HepG2 (cell line): ENCODE measurements around the gene VPREB3. TPM values are rescaled to one million over a fixed set of nuclear protein-coding genes. Genes with fewer than 3 reads are reported as not detected.

Source experiments
- ATAC-seq: fragments of 200-7000 bp; cut with Tn5 transposase; 3 replicates; pipeline ENCODE4 v1.9.1; 2020; ENCODE audit warnings: mild to moderate bottlenecking, moderate library complexity
- Bru-seq: library from RNA; stranded (reverse); fragments of 400-500 nt; gene quantifications from one replicate; lab custom pipeline; 2021; lab: Mats Ljungman, UMichigan
- BruChase-seq, 2 experiments: library from RNA; stranded (reverse); fragments of 400-500 nt; gene quantifications; one replicate each; lab custom pipeline; 2021; lab: Mats Ljungman, UMichigan
- BruUV-seq: library from RNA; stranded (reverse); fragments of 400-500 nt; replicated peaks from 2 replicates; lab custom pipeline; 2021; lab: Mats Ljungman, UMichigan
- CTCF ChIA-PET: fragments of 300-600 bp; formaldehyde crosslinking; extraction: SDS; loops from one replicate; lab custom pipeline; 2021; ENCODE audit warnings: low total read pairs, inconsistent platforms, low intra/inter-chr PET ratio; lab: Yijun Ruan, JAX
- POLR2A ChIA-PET: fragments of 350-600 bp; sonication (Branson Sonifier 250); formaldehyde crosslinking; loops from one replicate; lab custom pipeline; 2020; ENCODE audit warnings: antibody characterized with exemption, inconsistent platforms; lab: Yijun Ruan, JAX
- DNase-seq: peaks from one replicate; pipeline ENCODE4 v3.0.0-alpha.2; 2015; ENCODE audit warnings: low spot score
- FAIRE-seq: peaks from 3 replicates; lab custom pipeline; 2011; peaks lifted over from hg19 to GRCh38; lab: Jason Lieb, UNC
- H2AFZ ChIP-seq: one replicate; pipeline ENCODE4 v1.6.1; 2011; ENCODE audit warnings: low read length, inconsistent platforms
- H3K27ac ChIP-seq: fragments of 300-600 bp; 3 replicates; pipeline ENCODE4 v1.8.0; 2011; ENCODE audit warnings: mixed run types, mild to moderate bottlenecking, mixed read lengths, low read length, inconsistent platforms; ENCODE audit not compliant: insufficient read depth; ENCODE audit errors: extremely low read length
- H3K27me3 ChIP-seq, 2 experiments: fragments of 200-600 bp in 1 of 2; 2 replicates in 1 of 2; 3 replicates in 1 of 2; pipeline versions ENCODE4 v1.6.0 to v1.8.0; 2011; ENCODE audit warnings: low read length in 2 of 2, mild to moderate bottlenecking in 2 of 2, moderate library complexity in 2 of 2, inconsistent platforms in 1 of 2; ENCODE audit not compliant: insufficient read depth in 2 of 2, control insufficient read depth in 1 of 2
- H3K36me3 ChIP-seq, 2 experiments: fragments of 200-600 bp in 1 of 2; replicated peaks in 1 of 2; 2 replicates in 1 of 2; 3 replicates in 1 of 2; pipeline versions ENCODE4 v1.5.1 to v1.8.0; 2011; ENCODE audit warnings: low read length in 2 of 2, inconsistent platforms in 1 of 2; ENCODE audit not compliant: insufficient read depth in 2 of 2, control insufficient read depth in 1 of 2
- H3K4me1 ChIP-seq: 2 replicates; pipeline ENCODE4 v1.5.1; 2012; ENCODE audit warnings: low read length, inconsistent platforms; ENCODE audit not compliant: insufficient read depth
- H3K4me2 ChIP-seq: 2 replicates; pipeline ENCODE4 v1.6.0; 2011; ENCODE audit warnings: low read depth, low read length, inconsistent platforms
- H3K4me3 ChIP-seq, 3 experiments: fragments of 200-600 bp in 1 of 3; sonication (generic), shearing (Covaris generic) in 1 of 3; replicated peaks in 1 of 3; 2 replicates each; pipeline ENCODE4 v1.5.1; 2011 to 2016; ENCODE audit warnings: low read length in 3 of 3, inconsistent platforms in 2 of 3, low read depth in 2 of 3, mild to moderate bottlenecking in 2 of 3, control low read depth in 1 of 3, mixed read lengths in 1 of 3; ENCODE audit not compliant: insufficient read depth in 1 of 3
- H3K79me2 ChIP-seq: one replicate; pipeline ENCODE4 v1.6.1; 2011; ENCODE audit warnings: low read length, inconsistent platforms; ENCODE audit not compliant: insufficient read depth
- H3K9ac ChIP-seq: 2 replicates; pipeline ENCODE4 v1.6.0; 2011; ENCODE audit warnings: mild to moderate bottlenecking, low read depth, low read length, inconsistent platforms; ENCODE audit not compliant: insufficient read depth
- H3K9me3 ChIP-seq: 2 replicates; pipeline ENCODE4 v1.5.1; 2012; ENCODE audit warnings: mild to moderate bottlenecking, low read length
- H4K20me1 ChIP-seq: 2 replicates; pipeline ENCODE4 v1.6.0; 2011; ENCODE audit warnings: inconsistent platforms, mild to moderate bottlenecking, low read length, moderate library complexity; ENCODE audit not compliant: insufficient read depth
- ARNTL ChIP-seq: sonication (generic); formaldehyde crosslinking; IDR thresholded peaks from 2 replicates; pipeline ENCODE4 v1.4.0; 2020; ENCODE audit warnings: mild to moderate bottlenecking, missing genetic modification reagents
- MED13 ChIP-seq: sonication (generic); formaldehyde crosslinking; IDR thresholded peaks from 2 replicates; pipeline ENCODE4 v1.5.0; 2020; ENCODE audit warnings: missing genetic modification reagents
- MTF2 ChIP-seq: sonication (generic); formaldehyde crosslinking; IDR thresholded peaks from 2 replicates; pipeline ENCODE4 v1.5.0; 2020; ENCODE audit warnings: missing genetic modification reagents, borderline replicate concordance
- RBAK ChIP-seq: sonication (generic); formaldehyde crosslinking; IDR thresholded peaks from 2 replicates; pipeline ENCODE4 v1.5.1; 2020; ENCODE audit warnings: mild to moderate bottlenecking, missing genetic modification reagents
- ZNF282 ChIP-seq: fragments of 450-650 bp; IDR thresholded peaks from 2 replicates; pipeline ENCODE4 v1.6.1; 2018; ENCODE audit not compliant: partially characterized antibody
- ZNF350 ChIP-seq: sonication (generic); formaldehyde crosslinking; IDR thresholded peaks from 2 replicates; pipeline ENCODE4 v1.4.0; 2020; ENCODE audit warnings: mild to moderate bottlenecking, low read depth, missing genetic modification reagents, borderline replicate concordance
- ZNF790 ChIP-seq: sonication (generic); formaldehyde crosslinking; IDR thresholded peaks from 2 replicates; pipeline ENCODE4 v1.8.0; 2022; ENCODE audit warnings: missing genetic modification reagents, mild to moderate bottlenecking, borderline replicate concordance
- ZNF816 ChIP-seq: sonication (generic); formaldehyde crosslinking; IDR thresholded peaks from 2 replicates; pipeline ENCODE4 v1.8.0; 2022; ENCODE audit warnings: missing genetic modification reagents, mild to moderate bottlenecking, borderline replicate concordance
- WGBS: methylation state at CpG from one replicate; pipeline ENCODE4 v1.1.6; 2017; ENCODE audit warnings: low lambda C conversion rate; 5-methylcytosine and 5-hydroxymethylcytosine counted together
- in situ Hi-C: cut with HindIII; loops from 2 replicates; pipeline ENCODE4 v1.10.0; 2017; ENCODE audit warnings: low pct_unique_long_range_greater_than_20kb; ENCODE audit not compliant: extremely low pct_ligation_motif_present
- intact Hi-C: fragments of 100-400 bp; cut with micrococcal nuclease; formaldehyde crosslinking; loops from one replicate; pipeline ENCODE4 v1.10.0; 2022; ENCODE audit not compliant: unreplicated experiment
- long read RNA-seq, 2 experiments: library from RNA in 1 of 2; library from polyadenylated mRNA in 1 of 2; stranded (forward) in 1 of 2; unstranded in 1 of 2; transcript quantifications; one replicate each; pipeline ENCODE4 v2.0.0, GENCODE V29; 2019 to 2022
- polyA minus RNA-seq, 3 experiments: library from RNA; depleted of rRNA, polyadenylated mRNA; stranded (reverse); fragments of >200 nt; gene quantifications; 2 replicates each; pipeline ENCODE4 v1.2.3, GENCODE V29; 2011; ENCODE audit warnings: low replicate concordance in 1 of 3
- polyA plus RNA-seq, 8 experiments: library from polyadenylated mRNA; depleted of rRNA in 3 of 8; stranded (reverse) in 7 of 8; unstranded in 1 of 8; fragments of >200 nt; fragmentation: Illumina TruSeq in 4 of 8; extraction: Trizol in 4 of 8; gene quantifications; 2 replicates each; pipeline versions ENCODE4 v1.2.1 to v1.2.3, GENCODE V29; 2011 to 2016; ENCODE audit warnings: low read depth in 4 of 8, missing spikeins in 1 of 8, mixed read lengths in 1 of 8; ENCODE audit not compliant: insufficient read depth in 1 of 8
- total RNA-seq, 5 experiments: library from RNA; depleted of rRNA; stranded (reverse); fragments of >200 nt; fragmentation: Illumina TruSeq; extraction: Trizol; gene quantifications; 2 replicates each; pipeline ENCODE4 v1.2.3, GENCODE V29; 2016; ENCODE audit warnings: low read depth in 1 of 5

Gene VPREB3, protein sequence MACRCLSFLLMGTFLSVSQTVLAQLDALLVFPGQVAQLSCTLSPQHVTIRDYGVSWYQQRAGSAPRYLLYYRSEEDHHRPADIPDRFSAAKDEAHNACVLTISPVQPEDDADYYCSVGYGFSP
- not detected in 2 replicates for total RNA-seq (2016; rRNA removed; fragmentation: Illumina TruSeq; extraction: Trizol)
- total RNA-seq (2016; cell fraction: cytosol; rRNA removed; fragmentation: Illumina TruSeq; extraction: Trizol; ENCODE audit: low read depth): not detected in 2 replicates
- not detected in 2 replicates for total RNA-seq (2016; cell fraction: insoluble cytoplasmic fraction; rRNA removed; fragmentation: Illumina TruSeq; extraction: Trizol)
- not detected in 2 replicates for total RNA-seq (2016; cell fraction: membrane; rRNA removed; fragmentation: Illumina TruSeq; extraction: Trizol)
- not detected in 2 replicates for total RNA-seq (2016; cell fraction: nucleus; rRNA removed; fragmentation: Illumina TruSeq; extraction: Trizol)
- polyA plus RNA-seq (2011; rRNA removed): 0.22 and 0.35 TPM in 2 replicates
- polyA plus RNA-seq (2011; cell fraction: cytosol; rRNA removed): 0.14 TPM in 1 of 2 replicates, not detected in the other
- 0.57 TPM in 1 of 2 replicates, not detected in the other for polyA plus RNA-seq (2011; cell fraction: nucleus; rRNA removed)
- polyA plus RNA-seq (2012): 0.30 and 0.76 TPM in 2 replicates
- not detected in 2 replicates for polyA plus RNA-seq (2016; cell fraction: cytosol; fragmentation: Illumina TruSeq; extraction: Trizol; ENCODE audit: low read depth)
- not detected in 2 replicates for polyA plus RNA-seq (2016; cell fraction: insoluble cytoplasmic fraction; fragmentation: Illumina TruSeq; extraction: Trizol; ENCODE audit: low read depth)
- not detected in 2 replicates for polyA plus RNA-seq (2016; cell fraction: membrane; fragmentation: Illumina TruSeq; extraction: Trizol; ENCODE audit: low read depth)
- polyA plus RNA-seq (2016; cell fraction: nucleus; fragmentation: Illumina TruSeq; extraction: Trizol; ENCODE audit: insufficient read depth, low read depth): not detected in 2 replicates
- polyA minus RNA-seq (2011; rRNA and poly(A)+ RNA removed; ENCODE audit: low replicate concordance): 2.1 TPM in 2 replicates
- polyA minus RNA-seq (2011; cell fraction: cytosol; rRNA and poly(A)+ RNA removed): not detected in 2 replicates
- polyA minus RNA-seq (2011; cell fraction: nucleus; rRNA and poly(A)+ RNA removed): not detected in 2 replicates
- not detected for Bru-seq, nascent RNA
- BruChase-seq, experiment 1, labeled RNA remaining after a 6-hour chase: percentile 21 among the genes with signal in this experiment
- percentile 19 among the genes with signal in this experiment for BruChase-seq, experiment 2, labeled RNA remaining after a 2-hour chase
- long read RNA-seq, experiment 1: 0 reads
- long read RNA-seq, experiment 2: 0 reads

DNA sequence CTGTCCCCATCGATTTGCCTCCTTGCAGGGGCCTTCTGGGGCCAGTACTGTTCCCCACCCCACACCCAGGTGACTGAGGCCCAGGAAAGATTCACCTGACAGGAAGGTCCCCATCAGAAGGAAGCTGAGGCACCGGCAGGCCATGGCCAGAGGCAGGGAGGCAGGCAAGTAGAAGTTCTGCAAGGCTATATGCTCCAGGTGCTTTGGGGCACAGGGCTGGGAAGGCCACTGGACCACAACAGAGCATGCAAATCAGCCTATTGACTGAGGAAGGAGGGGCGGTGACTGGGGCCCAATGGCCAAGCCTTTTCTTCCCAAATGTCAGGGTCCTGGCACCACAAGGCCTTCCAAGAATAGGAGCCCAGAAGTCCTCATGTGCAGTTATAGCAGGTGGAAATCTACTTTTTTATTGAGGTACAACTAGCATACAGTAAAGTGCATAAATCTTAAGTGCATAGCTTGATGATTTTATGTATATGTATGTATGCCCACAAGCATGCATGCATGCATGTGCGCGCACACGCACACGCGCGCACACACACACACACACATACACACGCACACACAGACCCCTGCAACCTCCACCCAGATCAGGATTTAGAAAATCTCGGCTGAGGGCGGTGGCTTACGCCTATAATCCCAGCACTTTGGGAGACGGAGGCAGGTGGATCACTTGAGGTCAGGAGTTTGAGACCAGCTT lies at the start of gene VPREB3:
VPREB3 (minus strand) TSS at position 206 of the 700 bp plus-strand sequence; CDS start at position 144, 62 bp downstream.
- H3K79me2 ChIP-seq: peaks cover 5% of the 10 kb centered on the region
- BruUV-seq: no TSS peak
- TF ChIP-seq ZNF282: no peak
- no peak for TF ChIP-seq ZNF816 (CRISPR knock-in tag)
- TF ChIP-seq MTF2: no peak
- no peak for TF ChIP-seq RBAK (CRISPR knock-in tag)
- no peak for TF ChIP-seq ZNF790 (CRISPR knock-in tag)
- TF ChIP-seq ARNTL: no peak
- TF ChIP-seq ZNF350: no peak
- TF ChIP-seq MED13: no peak
- DNase-seq (no peak), FAIRE-seq (no peak), ATAC-seq (no peak)
- no peak within 1 kb of the TSS for H2AFZ ChIP-seq
- H3K4me3 ChIP-seq: no peak within 1 kb of the TSS
- no peak within 1 kb of the TSS for H3K4me2 ChIP-seq
- ChIA-PET POLR2A (interaction anchor here (4.9 kb wide), 1 partner anchor 11 kb away, joined by 52 read pairs; the partner anchor contains the start of genes C22orf15 and CHCHD10), CTCF (no interaction called here)
- H3K27ac ChIP-seq: no peak within 1 kb of the TSS
- no peaks in the 10 kb centered on the region for H3K9me3 ChIP-seq
- no peaks in the 10 kb centered on the region for H3K36me3 ChIP-seq
- intact Hi-C loops: no loop called here
- H3K27me3 ChIP-seq: no peaks in the 10 kb centered on the region; a peak in 1 of 5 replicates
- no peak within 1 kb of the TSS for H3K9ac ChIP-seq
- H3K4me1 ChIP-seq: peaks cover 23% of the 10 kb centered on the region
- WGBS: 78% methylated on average over 14 of the region's 14 CpGs
- H4K20me1 ChIP-seq: no peaks in the 10 kb centered on the region
- in situ Hi-C loops: no loop called here
